A673 (cell line): Measurements from ENCODE around the gene CRYGS. TPM values are rescaled to one million over a fixed set of nuclear protein-coding genes. Genes with fewer than 3 reads are reported as not detected.

Source experiments
- BruUV-seq: library from RNA; stranded (reverse); fragments of 400-500 nt; replicated peaks from 2 replicates; lab custom pipeline; 2021; lab: Mats Ljungman, UMichigan
- CTCF ChIA-PET: fragments of 300-600 bp; sonication (Branson Sonifier 250); formaldehyde crosslinking; loops from one replicate; lab custom pipeline; 2022; ENCODE audit warnings: antibody characterized with exemption; lab: Charles Lee
- POLR2A ChIA-PET: fragments of 300-600 bp; sonication (Branson Sonifier 250); formaldehyde crosslinking; loops from one replicate; lab custom pipeline; 2022; ENCODE audit warnings: antibody characterized with exemption; ENCODE audit not compliant: low non-redundant PET; lab: Charles Lee
- DNase-seq: peaks from one replicate; pipeline ENCODE4 v3.0.0-alpha.2; 2015; ENCODE audit warnings: low spot score
- H3K27ac ChIP-seq: fragments of 200-600 bp; sonication (generic); 2 replicates; pipeline ENCODE4 v1.5.1; 2016; ENCODE audit warnings: mixed run types, low read depth, mild to moderate bottlenecking, mixed read lengths, antibody characterized with exemption, low read length; ENCODE audit not compliant: poor library complexity, severe bottlenecking
- H3K27me3 ChIP-seq: fragments of 200-600 bp; sonication (generic); replicated peaks from 2 replicates; pipeline ENCODE4 v1.6.1; 2017; ENCODE audit warnings: mixed run types, low read depth, mild to moderate bottlenecking, mixed read lengths, antibody characterized with exemption, low read length; ENCODE audit not compliant: insufficient read depth, poor library complexity
- H3K36me3 ChIP-seq: fragments of 200-600 bp; sonication (generic); 2 replicates; pipeline ENCODE4 v1.6.1; 2016; ENCODE audit warnings: mixed run types, mild to moderate bottlenecking, mixed read lengths, antibody characterized with exemption, low read length; ENCODE audit not compliant: insufficient read depth, poor library complexity, severe bottlenecking
- H3K4me1 ChIP-seq: fragments of 200-600 bp; sonication (generic); 2 replicates; pipeline ENCODE4 v1.6.1; 2017; ENCODE audit warnings: mixed run types, mild to moderate bottlenecking, mixed read lengths, antibody characterized with exemption, low read length; ENCODE audit not compliant: insufficient read depth, poor library complexity, severe bottlenecking
- H3K4me3 ChIP-seq: fragments of 200-600 bp; sonication (generic); 2 replicates; pipeline ENCODE4 v1.5.1; 2016; ENCODE audit warnings: low read depth, mixed run types, mild to moderate bottlenecking, mixed read lengths, low read length; ENCODE audit not compliant: poor library complexity, severe bottlenecking
- H3K9me3 ChIP-seq: fragments of 200-600 bp; sonication (generic); 2 replicates; pipeline ENCODE4 v1.6.1; 2016; ENCODE audit warnings: mixed run types, low read depth, mild to moderate bottlenecking, mixed read lengths, antibody characterized with exemption, low read length; ENCODE audit not compliant: poor library complexity, severe bottlenecking
- EZH2 ChIP-seq: fragments of 200-600 bp; sonication (generic); IDR thresholded peaks from 2 replicates; pipeline ENCODE4 v1.6.1; 2017; ENCODE audit warnings: borderline replicate concordance, low read depth, mild to moderate bottlenecking, mixed read lengths, antibody characterized with exemption, low read length; ENCODE audit not compliant: poor library complexity, severe bottlenecking
- intact Hi-C: fragments of 100-400 bp; cut with micrococcal nuclease; formaldehyde crosslinking; loops from one replicate; pipeline ENCODE4 v1.10.0; 2022; ENCODE audit not compliant: unreplicated experiment
- total RNA-seq: library from RNA; stranded (reverse); gene quantifications from 2 replicates; pipeline ENCODE4 v1.2.3, GENCODE V29; 2021
- TF ChIP-seq, protein P1 (sequence below): fragments of 300-800, 200-600 bp; sonication (generic); conservative IDR thresholded peaks from 2 replicates; pipeline ENCODE4 v1.5.1; 2017; ENCODE audit warnings: low read depth, mild to moderate bottlenecking, antibody characterized with exemption, low read length, moderate library complexity, mixed read lengths

The CRYGS gene
- total RNA-seq, 1 experiment from 2014 or later: 3.6 TPM

DNA sequence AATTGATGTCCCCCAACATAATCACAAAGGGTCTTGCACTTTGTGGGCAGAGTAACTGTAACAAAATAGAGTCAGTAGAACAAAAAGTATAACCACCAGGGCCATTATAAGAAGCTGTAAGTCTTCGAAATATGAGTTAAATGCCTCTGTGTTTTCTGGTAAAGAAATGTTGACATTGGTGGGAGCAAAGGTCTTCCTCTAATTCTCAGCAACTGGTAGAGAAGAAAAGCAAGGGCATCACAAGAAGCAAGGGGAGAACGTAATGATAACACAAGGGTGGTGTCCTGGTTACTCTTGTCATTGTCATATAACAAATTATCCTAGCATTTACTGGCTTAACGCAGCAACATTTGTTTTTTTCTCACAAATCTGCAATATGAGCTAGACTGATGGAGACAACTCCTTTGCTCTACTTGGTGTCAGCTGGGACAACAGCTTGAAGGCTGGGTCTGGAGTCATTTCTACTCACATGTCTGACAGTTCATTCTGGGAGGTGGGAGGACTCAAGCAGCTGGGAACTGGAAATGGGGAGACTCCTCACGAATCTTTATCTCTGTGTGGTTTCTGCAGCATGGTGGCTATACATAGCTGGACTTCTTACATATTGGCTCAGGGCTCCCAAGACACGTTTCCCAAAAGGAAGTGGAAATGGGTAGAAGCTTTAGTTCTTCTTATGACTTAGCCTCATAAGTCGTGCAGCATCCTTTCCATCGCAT is 46.6 kb upstream of the CRYGS start:
- Histone ChIP-seq H3K27me3 (no peaks in the 10 kb centered on the region), H3K4me1 (no peaks in the 10 kb centered on the region), H3K4me3 (no peak overlapping the region), H3K9me3 (no peaks in the 10 kb centered on the region), H3K36me3 (peaks cover 4% of the 10 kb centered on the region), H3K27ac (no peak overlapping the region)
- BruUV-seq: no TSS peak
- POLR2A ChIA-PET: no interaction called here
- no peak for TF ChIP-seq EZH2
- TF ChIP-seq, protein P1, sequence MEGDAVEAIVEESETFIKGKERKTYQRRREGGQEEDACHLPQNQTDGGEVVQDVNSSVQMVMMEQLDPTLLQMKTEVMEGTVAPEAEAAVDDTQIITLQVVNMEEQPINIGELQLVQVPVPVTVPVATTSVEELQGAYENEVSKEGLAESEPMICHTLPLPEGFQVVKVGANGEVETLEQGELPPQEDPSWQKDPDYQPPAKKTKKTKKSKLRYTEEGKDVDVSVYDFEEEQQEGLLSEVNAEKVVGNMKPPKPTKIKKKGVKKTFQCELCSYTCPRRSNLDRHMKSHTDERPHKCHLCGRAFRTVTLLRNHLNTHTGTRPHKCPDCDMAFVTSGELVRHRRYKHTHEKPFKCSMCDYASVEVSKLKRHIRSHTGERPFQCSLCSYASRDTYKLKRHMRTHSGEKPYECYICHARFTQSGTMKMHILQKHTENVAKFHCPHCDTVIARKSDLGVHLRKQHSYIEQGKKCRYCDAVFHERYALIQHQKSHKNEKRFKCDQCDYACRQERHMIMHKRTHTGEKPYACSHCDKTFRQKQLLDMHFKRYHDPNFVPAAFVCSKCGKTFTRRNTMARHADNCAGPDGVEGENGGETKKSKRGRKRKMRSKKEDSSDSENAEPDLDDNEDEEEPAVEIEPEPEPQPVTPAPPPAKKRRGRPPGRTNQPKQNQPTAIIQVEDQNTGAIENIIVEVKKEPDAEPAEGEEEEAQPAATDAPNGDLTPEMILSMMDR: no peak
- intact Hi-C loops: no loop called here
- CTCF ChIA-PET: interaction anchor here (1.4 kb wide), 1 partner anchor 26 kb away, joined by 5 read pairs; no protein-coding TSS in a partner anchor
- DNase-seq: no peak

DNA sequence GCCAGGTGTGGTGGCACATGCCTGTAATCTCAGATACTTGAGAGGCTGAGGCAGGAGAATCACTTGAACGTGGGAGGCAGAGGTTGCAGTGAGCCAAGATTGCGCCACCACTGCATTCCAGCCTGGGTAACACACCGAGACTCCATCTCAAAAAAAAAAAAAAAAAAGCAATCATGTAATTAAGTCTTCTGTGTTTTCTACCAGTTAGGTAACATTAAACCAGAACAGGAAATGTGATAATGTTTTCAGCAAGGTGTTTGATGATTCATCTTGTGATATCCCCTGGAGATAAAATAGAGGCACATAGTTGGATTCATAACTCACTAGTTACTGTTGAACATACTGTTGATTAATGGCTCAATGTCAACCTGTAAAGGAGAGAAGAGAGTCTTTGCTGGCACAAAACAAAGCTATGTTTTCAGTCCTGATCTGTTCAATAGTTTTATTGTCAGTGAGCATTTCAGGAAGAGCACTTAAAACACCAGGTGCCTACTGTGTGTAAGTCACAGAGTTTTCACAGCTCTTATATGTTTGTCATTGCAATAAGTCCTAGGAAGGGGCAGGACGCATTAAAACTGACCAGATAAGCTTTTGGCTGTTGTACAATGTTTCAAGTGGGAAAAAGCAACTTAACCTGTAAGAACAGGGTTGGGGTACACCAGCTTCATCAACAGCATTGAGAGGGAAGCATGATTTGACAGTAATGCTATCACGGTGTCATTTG is 45.8 kb upstream of the CRYGS start:
- TF ChIP-seq, protein P1: no peak
- TF ChIP-seq EZH2: no peak
- H3K4me3 ChIP-seq: no peak overlapping the region
- ChIA-PET POLR2A (no interaction called here), CTCF (interaction anchor here (0.6 to 1.5 kb wide), 5 partner anchors 12 to 918 kb away, joined by 5 to 11 read pairs (median 6); no protein-coding TSS in a partner anchor)
- intact Hi-C loops: loop anchor here (2.0 kb wide), 2 partner anchors 25 to 231 kb away; no protein-coding TSS in a partner anchor
- H3K27me3 ChIP-seq: no peaks in the 10 kb centered on the region
- DNase-seq: no peak
- no peaks in the 10 kb centered on the region for H3K4me1 ChIP-seq
- H3K9me3 ChIP-seq: no peaks in the 10 kb centered on the region
- peaks cover 8% of the 10 kb centered on the region for H3K36me3 ChIP-seq
- H3K27ac ChIP-seq: no peak overlapping the region
- no TSS peak for BruUV-seq

DNA sequence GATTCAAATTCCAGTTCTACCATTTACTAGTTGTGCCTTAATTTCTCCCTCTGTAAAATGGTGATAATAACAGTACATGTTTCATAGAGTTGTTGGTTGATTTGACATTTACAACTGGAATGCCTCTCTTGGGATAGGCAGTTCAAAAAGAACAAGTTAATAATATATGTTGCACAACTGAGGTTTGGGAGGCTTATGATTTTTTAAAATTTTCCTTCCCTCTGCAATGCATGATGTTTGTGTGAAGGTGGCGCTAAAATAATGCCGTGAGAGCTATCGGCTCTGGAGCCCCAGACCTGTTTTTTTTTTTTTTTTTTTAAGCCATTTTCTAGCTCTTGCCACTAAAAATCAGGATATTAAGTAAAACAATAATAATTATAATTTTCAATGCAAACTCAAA is 44.9 kb upstream of the CRYGS start:
- no peak for TF ChIP-seq EZH2
- TF ChIP-seq, protein P1: peak; percentile 68
- no TSS peak for BruUV-seq
- ChIA-PET POLR2A (no interaction called here), CTCF (interaction anchor here (0.6 to 1.5 kb wide), 7 partner anchors 12 to 917 kb away, joined by 3 to 11 read pairs (median 5); no protein-coding TSS in a partner anchor)
- Histone ChIP-seq H3K36me3 (peaks cover 17% of the 10 kb centered on the region), H3K9me3 (no peaks in the 10 kb centered on the region), H3K27me3 (no peaks in the 10 kb centered on the region), H3K4me3 (no peak overlapping the region), H3K4me1 (no peaks in the 10 kb centered on the region), H3K27ac (no peak overlapping the region)
- intact Hi-C loops: loop anchor here (2.0 kb wide), 2 partner anchors 26 to 232 kb away; no protein-coding TSS in a partner anchor
- peak; percentile 50 for DNase-seq
